Suprapubic skin (tissue), 4 donors: ENCODE results near the gene CMTM7. TPM values are rescaled to one million over a fixed set of nuclear protein-coding genes. Genes with fewer than 3 reads are reported as not detected.

Source experiments
- DNase-seq, 2 donors: peaks; one replicate each; pipeline ENCODE4 v3.0.0-alpha.2; 2019; ENCODE audit warnings: low spot score in 2 of 2
- H3K27ac ChIP-seq: fragments of 200-600 bp; sonication (generic); one replicate; pipeline ENCODE4 v1.5.1; 2019
- H3K27me3 ChIP-seq: fragments of 200-600 bp; sonication (generic); one replicate; pipeline ENCODE4 v1.5.1; 2019
- H3K36me3 ChIP-seq: fragments of 200-600 bp; sonication (generic); one replicate; pipeline ENCODE4 v1.5.1; 2019
- H3K4me1 ChIP-seq: fragments of 200-600 bp; sonication (generic); one replicate; pipeline ENCODE4 v1.5.1; 2019
- H3K4me3 ChIP-seq: fragments of 200-600 bp; sonication (generic); one replicate; pipeline ENCODE4 v1.5.1; 2019; ENCODE audit warnings: mild to moderate bottlenecking
- H3K9me3 ChIP-seq: fragments of 200-600 bp; sonication (generic); one replicate; pipeline ENCODE4 v1.5.1; 2019
- EP300 ChIP-seq: sonication (generic); formaldehyde crosslinking; IDR thresholded peaks from one replicate; pipeline ENCODE4 v1.6.1; 2017; ENCODE audit warnings: antibody characterized with exemption
- POLR2A ChIP-seq, 2 donors: fragments of 450-650 bp; IDR thresholded peaks; one replicate each; pipeline ENCODE4 v1.6.1; 2017; ENCODE audit warnings: antibody characterized with exemption in 2 of 2, mild to moderate bottlenecking in 2 of 2, moderate library complexity in 2 of 2
- POLR2AphosphoS5 ChIP-seq, 3 donors: sonication (generic); formaldehyde crosslinking; IDR thresholded peaks; one replicate each; pipeline ENCODE4 v1.6.1; 2017; ENCODE audit warnings: antibody characterized with exemption in 3 of 3
- WGBS: methylation state at CpG from one replicate; pipeline ENCODE4 v1.1.5; 2018; 5-methylcytosine and 5-hydroxymethylcytosine counted together
- total RNA-seq, 4 donors: library from RNA; depleted of rRNA; stranded (reverse); fragments of >200 nt; gene quantifications; one replicate each; pipeline ENCODE4 v1.1.0, GENCODE V29; 2016
- TF ChIP-seq, protein P1 (sequence below), 2 donors: fragments of 200-600 bp in 1 of 2; fragments of 450-650 bp in 1 of 2; sonication (generic) in 1 of 2; IDR thresholded peaks; one replicate each; pipeline ENCODE4 v1.5.1; 2016 to 2019; ENCODE audit warnings: antibody characterized with exemption in 2 of 2, mild to moderate bottlenecking in 1 of 2, moderate library complexity in 1 of 2

CMTM7 gene
- total RNA-seq, 4 donors from 2014 or later: 7.5 to 14.7 (median 10.9) TPM

DNA sequence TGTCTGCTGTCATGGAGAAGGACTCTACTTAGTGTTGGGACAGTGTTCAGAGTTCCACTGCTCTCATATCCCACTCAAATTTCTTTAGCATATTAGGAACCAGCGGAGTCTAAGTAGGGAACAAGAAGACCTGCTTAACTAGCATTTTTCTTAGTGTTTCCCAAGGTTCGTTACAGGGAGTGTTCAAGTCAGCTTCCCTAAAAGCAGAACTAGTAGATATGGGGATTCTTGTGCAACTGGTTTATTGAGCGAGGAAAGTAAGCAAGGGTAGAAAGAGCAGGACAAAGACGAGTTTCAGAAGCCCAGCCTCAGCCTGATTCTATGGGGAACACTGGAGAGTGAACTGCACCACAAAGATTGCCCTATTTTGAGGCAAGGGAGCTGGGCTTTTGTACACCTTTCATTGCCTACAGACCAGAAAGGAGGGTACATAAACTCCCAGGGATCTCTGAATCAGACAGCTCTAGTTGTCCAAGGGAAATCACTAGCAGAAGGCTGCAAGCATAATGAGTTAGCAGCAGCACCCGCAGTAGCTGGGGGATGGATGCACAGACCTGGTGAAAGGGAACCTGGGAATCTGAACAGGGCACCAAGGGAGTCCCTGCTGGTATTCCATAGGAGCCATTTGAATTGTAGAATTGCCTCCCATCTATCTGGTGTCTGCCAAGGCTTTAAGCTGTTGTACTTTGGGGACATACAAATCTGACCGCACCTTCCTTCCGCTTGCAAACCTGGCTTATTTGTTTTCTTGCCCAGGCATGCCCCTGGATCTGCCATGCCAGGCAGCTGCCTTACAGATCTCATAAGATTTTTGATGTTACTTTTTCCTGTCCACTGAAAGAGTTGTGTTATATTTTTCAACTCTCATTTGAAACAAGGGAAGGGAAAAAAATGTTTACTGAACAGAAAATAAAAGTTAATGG is 15.1 kb downstream of the CMTM7 start:
- peaks cover 47% of the 10 kb centered on the region for H3K4me1 ChIP-seq
- 58% methylated on average over 7 of the region's 7 CpGs for WGBS
- H3K36me3 ChIP-seq: no peaks in the 10 kb centered on the region
- TF ChIP-seq, protein P1, sequence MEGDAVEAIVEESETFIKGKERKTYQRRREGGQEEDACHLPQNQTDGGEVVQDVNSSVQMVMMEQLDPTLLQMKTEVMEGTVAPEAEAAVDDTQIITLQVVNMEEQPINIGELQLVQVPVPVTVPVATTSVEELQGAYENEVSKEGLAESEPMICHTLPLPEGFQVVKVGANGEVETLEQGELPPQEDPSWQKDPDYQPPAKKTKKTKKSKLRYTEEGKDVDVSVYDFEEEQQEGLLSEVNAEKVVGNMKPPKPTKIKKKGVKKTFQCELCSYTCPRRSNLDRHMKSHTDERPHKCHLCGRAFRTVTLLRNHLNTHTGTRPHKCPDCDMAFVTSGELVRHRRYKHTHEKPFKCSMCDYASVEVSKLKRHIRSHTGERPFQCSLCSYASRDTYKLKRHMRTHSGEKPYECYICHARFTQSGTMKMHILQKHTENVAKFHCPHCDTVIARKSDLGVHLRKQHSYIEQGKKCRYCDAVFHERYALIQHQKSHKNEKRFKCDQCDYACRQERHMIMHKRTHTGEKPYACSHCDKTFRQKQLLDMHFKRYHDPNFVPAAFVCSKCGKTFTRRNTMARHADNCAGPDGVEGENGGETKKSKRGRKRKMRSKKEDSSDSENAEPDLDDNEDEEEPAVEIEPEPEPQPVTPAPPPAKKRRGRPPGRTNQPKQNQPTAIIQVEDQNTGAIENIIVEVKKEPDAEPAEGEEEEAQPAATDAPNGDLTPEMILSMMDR (IDR thresholded peaks at IDR 0.05): no peak
- TF ChIP-seq POLR2AphosphoS5 (IDR thresholded peaks at IDR 0.05): no peak
- TF ChIP-seq EP300: no peak
- TF ChIP-seq POLR2A (IDR thresholded peaks at IDR 0.05): no peak
- no peaks in the 10 kb centered on the region for H3K9me3 ChIP-seq
- peak overlapping the region; percentile 46 for H3K27ac ChIP-seq
- DNase-seq: no peak
- H3K4me3 ChIP-seq: no peak overlapping the region
- H3K27me3 ChIP-seq: no peaks in the 10 kb centered on the region

- TF ChIP-seq EP300 (no peak), POLR2AphosphoS5 (IDR thresholded peaks at IDR 0.05) (no peak), POLR2A (IDR thresholded peaks at IDR 0.05) (no peak)
- TF ChIP-seq, protein P1 (IDR thresholded peaks at IDR 0.05): no peak
- Histone ChIP-seq H3K9me3 (no peaks in the 10 kb centered on the region), H3K4me1 (peaks cover 42% of the 10 kb centered on the region), H3K4me3 (no peak overlapping the region), H3K27ac (peak overlapping the region; percentile 52), H3K27me3 (no peaks in the 10 kb centered on the region), H3K36me3 (no peaks in the 10 kb centered on the region)
- 72% methylated on average over 10 of the region's 10 CpGs for WGBS
- DNase-seq: no peak
Measured at GRCh38 chr3:32410367-32411246, 19.0 kb downstream of the CMTM7 start.

- Histone ChIP-seq H3K4me3 (no peak overlapping the region), H3K36me3 (no peaks in the 10 kb centered on the region), H3K27ac (no peak overlapping the region), H3K27me3 (no peaks in the 10 kb centered on the region), H3K4me1 (peaks cover 35% of the 10 kb centered on the region), H3K9me3 (no peaks in the 10 kb centered on the region)
- no peak for DNase-seq
- WGBS: 95% methylated on average over 5 of the region's 5 CpGs
- TF ChIP-seq POLR2AphosphoS5 (IDR thresholded peaks at IDR 0.05): no peak
- TF ChIP-seq, protein P1 (IDR thresholded peaks at IDR 0.05): no peak
- TF ChIP-seq POLR2A (IDR thresholded peaks at IDR 0.05): no peak
- no peak for TF ChIP-seq EP300
Measured at GRCh38 chr3:32411442-32411841, 19.8 kb downstream of the CMTM7 start.

GRCh38 chr3:32412887-32413286 is 21.2 kb downstream of the CMTM7 start:
- Histone ChIP-seq H3K4me3 (no peak overlapping the region), H3K9me3 (no peaks in the 10 kb centered on the region), H3K36me3 (no peaks in the 10 kb centered on the region), H3K4me1 (peaks cover 21% of the 10 kb centered on the region), H3K27ac (no peak overlapping the region), H3K27me3 (no peaks in the 10 kb centered on the region)
- no peak for DNase-seq
- TF ChIP-seq POLR2A (IDR thresholded peaks at IDR 0.05): no peak
- TF ChIP-seq EP300: no peak
- no peak for TF ChIP-seq POLR2AphosphoS5 (IDR thresholded peaks at IDR 0.05)
- TF ChIP-seq, protein P1 (IDR thresholded peaks at IDR 0.05): no peak
- WGBS: 96% methylated on average over 3 of the region's 3 CpGs
